Measurements from ENCODE around the gene PLAC1. TPM values are rescaled to one million over a fixed set of nuclear protein-coding genes. Genes with fewer than 3 reads are reported as not detected.
A peak's percentile ranks its signal among the peaks of the same experiment; 100 is the strongest.

Gene PLAC1
- total RNA-seq, 1 donor from 2014 or later: 0.72 TPM

DNA sequence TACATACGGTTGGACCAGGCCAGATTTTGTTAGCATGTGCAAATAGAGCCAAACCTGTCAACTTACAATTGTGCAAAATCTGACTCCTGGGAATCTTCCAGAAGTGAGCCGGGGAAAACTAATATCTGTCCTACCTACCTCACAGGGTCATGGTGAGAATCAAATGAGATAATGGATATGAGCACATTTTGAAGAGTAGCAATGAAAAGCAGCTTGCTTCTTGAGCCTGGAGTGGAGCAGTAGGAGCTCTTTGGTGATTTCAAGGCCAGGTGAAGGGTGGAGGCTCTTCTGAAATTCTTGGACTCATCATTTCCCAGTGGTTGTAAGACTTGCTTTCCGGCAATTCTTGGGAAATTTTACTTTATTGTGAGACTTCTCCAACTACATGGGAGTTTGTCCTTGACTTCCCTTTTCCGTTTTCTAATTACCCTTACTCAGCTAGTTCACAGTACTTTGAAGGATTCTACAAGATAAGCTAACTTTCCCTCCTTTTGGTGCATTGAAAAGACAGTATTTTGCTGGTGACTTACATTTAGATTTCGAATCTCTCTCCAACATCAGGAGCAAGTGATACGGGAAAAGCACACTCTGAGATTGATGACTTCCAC is 12.2 kb downstream of the PLAC1 start:
- Mint-ChIP-seq H3K27ac (ENCODE audit: unreplicated experiment) (no peak overlapping the region), H3K9me3 (ENCODE audit: unreplicated experiment) (no peaks in the 10 kb centered on the region), H3K27me3 (ENCODE audit: unreplicated experiment) (peaks cover 4% of the 10 kb centered on the region), H3K4me3 (ENCODE audit: unreplicated experiment) (no peak overlapping the region), H3K36me3 (ENCODE audit: low read depth, unreplicated experiment) (no peaks in the 10 kb centered on the region), H3K4me1 (ENCODE audit: unreplicated experiment) (peaks cover 11% of the 10 kb centered on the region)
- TF ChIP-seq, protein P1, sequence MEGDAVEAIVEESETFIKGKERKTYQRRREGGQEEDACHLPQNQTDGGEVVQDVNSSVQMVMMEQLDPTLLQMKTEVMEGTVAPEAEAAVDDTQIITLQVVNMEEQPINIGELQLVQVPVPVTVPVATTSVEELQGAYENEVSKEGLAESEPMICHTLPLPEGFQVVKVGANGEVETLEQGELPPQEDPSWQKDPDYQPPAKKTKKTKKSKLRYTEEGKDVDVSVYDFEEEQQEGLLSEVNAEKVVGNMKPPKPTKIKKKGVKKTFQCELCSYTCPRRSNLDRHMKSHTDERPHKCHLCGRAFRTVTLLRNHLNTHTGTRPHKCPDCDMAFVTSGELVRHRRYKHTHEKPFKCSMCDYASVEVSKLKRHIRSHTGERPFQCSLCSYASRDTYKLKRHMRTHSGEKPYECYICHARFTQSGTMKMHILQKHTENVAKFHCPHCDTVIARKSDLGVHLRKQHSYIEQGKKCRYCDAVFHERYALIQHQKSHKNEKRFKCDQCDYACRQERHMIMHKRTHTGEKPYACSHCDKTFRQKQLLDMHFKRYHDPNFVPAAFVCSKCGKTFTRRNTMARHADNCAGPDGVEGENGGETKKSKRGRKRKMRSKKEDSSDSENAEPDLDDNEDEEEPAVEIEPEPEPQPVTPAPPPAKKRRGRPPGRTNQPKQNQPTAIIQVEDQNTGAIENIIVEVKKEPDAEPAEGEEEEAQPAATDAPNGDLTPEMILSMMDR (IDR thresholded peaks at IDR 0.05; ENCODE audit: unreplicated experiment): no peak
- no peak for DNase-seq (ENCODE audit: low spot score)

DNA sequence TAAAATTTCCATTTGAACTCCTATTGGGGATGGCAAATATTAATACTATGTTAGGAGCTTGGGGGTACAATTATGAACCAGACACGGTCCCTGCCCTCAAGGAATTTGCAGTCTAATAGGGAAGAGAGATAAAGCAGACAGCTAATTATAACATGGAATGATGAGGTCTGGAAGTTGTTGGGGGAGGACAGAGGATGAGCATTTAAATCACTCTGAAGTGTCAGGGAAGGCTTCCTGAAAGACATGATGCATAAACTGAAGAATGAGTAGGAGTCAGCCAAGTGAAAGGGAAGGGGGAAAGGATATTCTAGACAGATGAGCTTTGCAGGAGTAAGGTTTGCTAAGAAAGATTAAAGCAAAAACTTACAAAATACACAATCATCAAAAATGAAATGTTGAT is 15.9 kb downstream of the PLAC1 start:
- no peaks in the 10 kb centered on the region for H3K9me3 Mint-ChIP-seq (ENCODE audit: unreplicated experiment)
- no peak for DNase-seq (ENCODE audit: low spot score)
- TF ChIP-seq, protein P1 (IDR thresholded peaks at IDR 0.05; ENCODE audit: unreplicated experiment): no peak
- no peak overlapping the region for H3K27ac Mint-ChIP-seq (ENCODE audit: unreplicated experiment)
- no peaks in the 10 kb centered on the region for H3K36me3 Mint-ChIP-seq (ENCODE audit: low read depth, unreplicated experiment)
- H3K4me3 Mint-ChIP-seq (ENCODE audit: unreplicated experiment): no peak overlapping the region
- peaks cover 18% of the 10 kb centered on the region for H3K4me1 Mint-ChIP-seq (ENCODE audit: unreplicated experiment)
- H3K27me3 Mint-ChIP-seq (ENCODE audit: unreplicated experiment): peaks cover 2% of the 10 kb centered on the region

DNA sequence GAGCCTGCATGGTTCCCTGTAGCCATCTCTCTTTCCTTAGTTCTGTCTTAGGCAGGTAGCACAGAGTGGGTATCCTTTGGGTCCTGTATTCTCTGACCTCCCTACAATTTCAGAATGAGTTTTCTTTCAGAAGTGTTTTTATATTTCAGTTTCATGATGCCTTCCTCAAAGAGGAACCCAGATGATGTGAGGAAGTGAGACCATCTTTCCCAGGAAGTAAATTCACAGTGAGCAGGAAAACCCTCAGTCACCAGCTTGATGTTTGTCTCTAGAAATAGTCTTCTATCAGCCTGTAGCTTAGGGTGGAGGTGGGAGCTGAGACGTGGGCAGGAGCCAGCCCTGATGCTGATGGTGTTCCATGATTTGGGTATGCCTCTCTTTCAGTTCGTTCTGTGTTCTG is 16.9 kb downstream of the PLAC1 start:
- Mint-ChIP-seq H3K27ac (ENCODE audit: unreplicated experiment) (peak overlapping the region; percentile 38), H3K27me3 (ENCODE audit: unreplicated experiment) (peaks cover 2% of the 10 kb centered on the region), H3K4me3 (ENCODE audit: unreplicated experiment) (no peak overlapping the region), H3K36me3 (ENCODE audit: low read depth, unreplicated experiment) (no peaks in the 10 kb centered on the region), H3K4me1 (ENCODE audit: unreplicated experiment) (peaks cover 18% of the 10 kb centered on the region), H3K9me3 (ENCODE audit: unreplicated experiment) (no peaks in the 10 kb centered on the region)
- TF ChIP-seq, protein P1 (IDR thresholded peaks at IDR 0.05; ENCODE audit: unreplicated experiment): no peak
- DNase-seq (ENCODE audit: low spot score): no peak

DNA sequence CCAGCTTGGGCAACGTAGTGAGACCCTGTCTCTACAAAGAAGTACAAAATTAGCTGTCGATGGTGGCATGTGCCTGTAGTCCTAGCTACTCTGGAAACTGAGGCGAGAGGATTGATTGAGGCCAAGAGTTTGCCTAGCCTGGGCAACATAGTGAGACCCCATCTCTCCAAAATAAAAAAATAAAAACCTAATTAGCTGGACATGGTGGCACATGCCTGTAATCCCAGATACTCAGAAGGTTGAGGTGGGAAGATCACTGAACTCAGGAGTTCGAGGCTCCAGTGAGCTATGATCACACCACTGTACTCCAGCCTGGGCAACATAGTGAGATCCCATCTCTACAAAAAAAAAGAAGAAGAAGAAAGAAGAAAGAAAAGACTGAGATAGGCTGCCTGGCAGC is 17.4 kb downstream of the PLAC1 start:
- H3K4me1 Mint-ChIP-seq (ENCODE audit: unreplicated experiment): peaks cover 18% of the 10 kb centered on the region
- H3K27ac Mint-ChIP-seq (ENCODE audit: unreplicated experiment): no peak overlapping the region
- TF ChIP-seq, protein P1 (IDR thresholded peaks at IDR 0.05; ENCODE audit: unreplicated experiment): no peak
- H3K9me3 Mint-ChIP-seq (ENCODE audit: unreplicated experiment): no peaks in the 10 kb centered on the region
- H3K36me3 Mint-ChIP-seq (ENCODE audit: low read depth, unreplicated experiment): no peaks in the 10 kb centered on the region
- DNase-seq (ENCODE audit: low spot score): no peak
- H3K4me3 Mint-ChIP-seq (ENCODE audit: unreplicated experiment): no peak overlapping the region
- H3K27me3 Mint-ChIP-seq (ENCODE audit: unreplicated experiment): peaks cover 3% of the 10 kb centered on the region

DNA sequence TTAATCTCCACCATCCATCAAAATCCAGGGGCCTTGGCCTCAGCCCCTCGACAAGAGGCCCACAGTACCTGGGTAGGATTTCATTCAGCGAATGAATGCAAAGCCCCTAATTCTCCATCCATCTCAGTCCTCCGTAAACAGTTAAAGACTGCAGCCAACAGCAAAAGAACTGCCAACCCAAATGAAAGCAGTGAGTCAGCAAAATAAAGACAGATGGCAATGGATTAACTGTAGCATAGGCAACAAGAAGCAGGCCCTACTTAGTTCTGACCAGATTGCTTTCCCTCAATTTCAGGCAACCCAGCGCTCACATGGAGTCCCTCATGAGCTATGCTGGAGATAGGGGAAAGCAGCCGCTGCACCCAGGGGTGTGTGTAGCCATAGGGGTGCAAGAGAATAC is 21.4 kb downstream of the PLAC1 start:
- Mint-ChIP-seq H3K4me3 (ENCODE audit: unreplicated experiment) (no peak overlapping the region), H3K36me3 (ENCODE audit: low read depth, unreplicated experiment) (peaks cover 3% of the 10 kb centered on the region), H3K4me1 (ENCODE audit: unreplicated experiment) (peaks cover 26% of the 10 kb centered on the region), H3K27ac (ENCODE audit: unreplicated experiment) (no peak overlapping the region), H3K27me3 (ENCODE audit: unreplicated experiment) (peaks cover 2% of the 10 kb centered on the region), H3K9me3 (ENCODE audit: unreplicated experiment) (no peaks in the 10 kb centered on the region)
- TF ChIP-seq, protein P1 (IDR thresholded peaks at IDR 0.05; ENCODE audit: unreplicated experiment): no peak
- no peak for DNase-seq (ENCODE audit: low spot score)
